ENCODE results near the gene CHST15. TPM values are rescaled to one million over a fixed set of nuclear protein-coding genes. Genes with fewer than 3 reads are reported as not detected.

CHST15 gene
- total RNA-seq, 1 donor from 2014 or later: 105 TPM

GRCh38 chr10:123972481-123973401 lies 120.7 kb downstream of the CHST15 start:
- no peak for DNase-seq (ENCODE audit: low read depth in 2 of 2)

GRCh38 chr10:123970927-123971286 lies 122.5 kb downstream of the CHST15 start:
- DNase-seq (ENCODE audit: low read depth in 2 of 2): no peak

- no peak for DNase-seq (ENCODE audit: low read depth in 2 of 2)
Measured at GRCh38 chr10:123970207-123970926, 123.0 kb downstream of the CHST15 start.

GRCh38 chr10:123967626-123968243 lies 125.7 kb downstream of the CHST15 start:
- peak; percentile 59 to 67 for DNase-seq (ENCODE audit: low read depth in 2 of 2)

- DNase-seq (ENCODE audit: low read depth in 2 of 2): no peak
Measured at GRCh38 chr10:123966896-123967231, 126.5 kb downstream of the CHST15 start.

- DNase-seq (ENCODE audit: low read depth in 2 of 2): no peak
Measured at GRCh38 chr10:123965973-123966895, 127.2 kb downstream of the CHST15 start.

GRCh38 chr10:123964953-123965352 lies 128.4 kb downstream of the CHST15 start:
- no peak for DNase-seq (ENCODE audit: low read depth in 2 of 2)

- DNase-seq (ENCODE audit: low read depth in 2 of 2): no peak
Measured at GRCh38 chr10:123962756-123963530, 130.5 kb downstream of the CHST15 start.

GRCh38 chr10:123958241-123958640 lies 135.2 kb downstream of the CHST15 start:
- DNase-seq (ENCODE audit: low read depth in 2 of 2): no peak

Other genes starting within 250 kb of the CHST15 start
- gene CPXM2, start 201.8 kb downstream of the CHST15 start, total RNA-seq: under 0.01 and 0.22 TPM in 2 replicates